Measurements from ENCODE around the gene DYRK4.

The DYRK4 gene

GRCh38 chr12:4556735-4557530, 5.1 kb upstream of the DYRK4 start:
- H3K79me2 ChIP-seq (ENCODE audit: low read length) = no peaks in the 10 kb centered on the region
- H3K4me3 ChIP-seq (ENCODE audit: low read length) = no peak overlapping the region
- H3K27me3 ChIP-seq (ENCODE audit: low read depth, low read length) = no peaks in the 10 kb centered on the region
- no peak overlapping the region for H3K9ac ChIP-seq (ENCODE audit: low read length)
- peaks cover 32% of the 10 kb centered on the region for H3K36me3 ChIP-seq (replicated peaks; ENCODE audit: low read depth, low read length)
- H2AFZ ChIP-seq (ENCODE audit: low read depth, low read length) = no peak overlapping the region
- H3K4me2 ChIP-seq (ENCODE audit: low read length) = no peak overlapping the region
- no peaks in the 10 kb centered on the region for H4K20me1 ChIP-seq (ENCODE audit: insufficient read depth, low read length)
- H3K4me1 ChIP-seq (ENCODE audit: low read length) = no peaks in the 10 kb centered on the region
- TF ChIP-seq, protein P1, sequence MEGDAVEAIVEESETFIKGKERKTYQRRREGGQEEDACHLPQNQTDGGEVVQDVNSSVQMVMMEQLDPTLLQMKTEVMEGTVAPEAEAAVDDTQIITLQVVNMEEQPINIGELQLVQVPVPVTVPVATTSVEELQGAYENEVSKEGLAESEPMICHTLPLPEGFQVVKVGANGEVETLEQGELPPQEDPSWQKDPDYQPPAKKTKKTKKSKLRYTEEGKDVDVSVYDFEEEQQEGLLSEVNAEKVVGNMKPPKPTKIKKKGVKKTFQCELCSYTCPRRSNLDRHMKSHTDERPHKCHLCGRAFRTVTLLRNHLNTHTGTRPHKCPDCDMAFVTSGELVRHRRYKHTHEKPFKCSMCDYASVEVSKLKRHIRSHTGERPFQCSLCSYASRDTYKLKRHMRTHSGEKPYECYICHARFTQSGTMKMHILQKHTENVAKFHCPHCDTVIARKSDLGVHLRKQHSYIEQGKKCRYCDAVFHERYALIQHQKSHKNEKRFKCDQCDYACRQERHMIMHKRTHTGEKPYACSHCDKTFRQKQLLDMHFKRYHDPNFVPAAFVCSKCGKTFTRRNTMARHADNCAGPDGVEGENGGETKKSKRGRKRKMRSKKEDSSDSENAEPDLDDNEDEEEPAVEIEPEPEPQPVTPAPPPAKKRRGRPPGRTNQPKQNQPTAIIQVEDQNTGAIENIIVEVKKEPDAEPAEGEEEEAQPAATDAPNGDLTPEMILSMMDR (IDR thresholded peaks at IDR 0.05; ENCODE audit: low read depth, low read length) = no peak
- TF ChIP-seq EZH2phosphoT487 (IDR thresholded peaks at IDR 0.05; ENCODE audit: low read depth) = no peak
- H3K9me3 ChIP-seq (ENCODE audit: insufficient read depth, low read length) = no peaks in the 10 kb centered on the region
- H3K27ac ChIP-seq (ENCODE audit: low read length) = no peak overlapping the region

DNA sequence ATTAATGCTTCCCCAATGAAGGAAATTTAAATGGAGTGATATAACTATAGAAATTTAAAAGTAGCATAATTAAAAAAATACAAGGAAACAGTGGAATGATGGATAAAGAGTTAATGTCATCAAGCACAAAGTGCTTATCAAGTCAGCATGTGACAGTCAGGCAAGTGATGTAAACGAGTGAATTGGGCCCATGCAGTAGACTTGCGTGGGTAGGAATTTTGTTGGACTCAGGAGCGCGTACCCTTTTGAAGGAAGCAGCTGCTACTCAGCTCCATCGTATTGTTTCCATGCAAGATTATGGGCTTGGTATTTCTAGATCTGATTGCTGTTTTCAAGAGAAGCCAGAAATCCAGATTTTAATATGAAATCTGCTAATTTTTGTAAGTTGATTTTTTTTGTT, 4.4 kb upstream of the DYRK4 start:
- TF ChIP-seq, protein P1 (IDR thresholded peaks at IDR 0.05; ENCODE audit: low read depth, low read length) = no peak
- no peak for TF ChIP-seq EZH2phosphoT487 (IDR thresholded peaks at IDR 0.05; ENCODE audit: low read depth)
- Histone ChIP-seq H3K27me3 (ENCODE audit: low read depth, low read length) (no peaks in the 10 kb centered on the region), H4K20me1 (ENCODE audit: insufficient read depth, low read length) (no peaks in the 10 kb centered on the region), H2AFZ (ENCODE audit: low read depth, low read length) (no peak overlapping the region), H3K4me1 (ENCODE audit: low read length) (no peaks in the 10 kb centered on the region), H3K4me2 (ENCODE audit: low read length) (no peak overlapping the region), H3K9ac (ENCODE audit: low read length) (no peak overlapping the region), H3K4me3 (ENCODE audit: low read length) (no peak overlapping the region), H3K36me3 (replicated peaks; ENCODE audit: low read depth, low read length) (peaks cover 30% of the 10 kb centered on the region), H3K79me2 (ENCODE audit: low read length) (no peaks in the 10 kb centered on the region), H3K27ac (ENCODE audit: low read length) (no peak overlapping the region), H3K9me3 (ENCODE audit: insufficient read depth, low read length) (no peaks in the 10 kb centered on the region)

DNA sequence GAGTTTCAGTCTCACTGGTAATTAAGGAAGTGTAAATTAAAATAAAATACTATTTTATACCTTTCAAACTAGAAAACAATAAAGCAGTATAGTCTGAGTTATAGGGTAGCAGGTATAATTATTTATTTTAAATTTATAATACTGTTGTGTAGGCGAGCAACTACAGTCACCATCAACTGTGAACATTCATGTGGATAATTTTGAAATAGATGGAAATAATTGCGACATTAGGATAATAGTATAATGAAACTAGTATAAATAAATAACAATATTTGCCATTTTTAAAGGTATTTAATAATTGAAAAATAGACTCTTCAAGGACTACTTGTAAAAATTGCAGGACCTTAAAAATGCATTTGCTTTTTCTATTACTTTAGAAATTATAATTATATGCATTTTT, 3.8 kb upstream of the DYRK4 start:
- H3K36me3 ChIP-seq (replicated peaks; ENCODE audit: low read depth, low read length) = peaks cover 28% of the 10 kb centered on the region
- H3K4me1 ChIP-seq (ENCODE audit: low read length) = no peaks in the 10 kb centered on the region
- no peak overlapping the region for H3K27ac ChIP-seq (ENCODE audit: low read length)
- TF ChIP-seq, protein P1 (IDR thresholded peaks at IDR 0.05; ENCODE audit: low read depth, low read length) = no peak
- no peak for TF ChIP-seq EZH2phosphoT487 (IDR thresholded peaks at IDR 0.05; ENCODE audit: low read depth)
- no peaks in the 10 kb centered on the region for H3K79me2 ChIP-seq (ENCODE audit: low read length)
- no peak overlapping the region for H2AFZ ChIP-seq (ENCODE audit: low read depth, low read length)
- no peaks in the 10 kb centered on the region for H4K20me1 ChIP-seq (ENCODE audit: insufficient read depth, low read length)
- no peaks in the 10 kb centered on the region for H3K9me3 ChIP-seq (ENCODE audit: insufficient read depth, low read length)
- no peak overlapping the region for H3K4me2 ChIP-seq (ENCODE audit: low read length)
- no peak overlapping the region for H3K4me3 ChIP-seq (ENCODE audit: low read length)
- no peaks in the 10 kb centered on the region for H3K27me3 ChIP-seq (ENCODE audit: low read depth, low read length)
- H3K9ac ChIP-seq (ENCODE audit: low read length) = no peak overlapping the region

DNA sequence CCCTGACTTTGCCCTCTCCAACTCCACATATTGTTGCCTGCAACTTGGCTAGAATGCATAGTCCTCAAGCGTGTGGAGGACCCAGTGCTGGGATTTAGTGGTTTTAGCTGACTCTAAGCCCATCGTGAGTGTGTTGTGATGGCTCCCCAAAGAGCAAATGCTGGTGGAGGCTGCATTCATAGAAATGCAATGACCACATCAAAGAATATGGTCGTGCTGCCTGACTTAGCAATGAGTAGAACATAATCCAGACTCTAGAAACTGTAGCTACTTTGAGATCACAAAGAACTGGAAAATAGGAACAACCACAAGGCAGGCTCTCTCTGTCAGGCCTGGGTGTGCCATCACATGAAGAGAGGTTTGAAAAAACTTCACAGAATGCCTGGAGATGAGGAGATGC, 1.3 kb downstream of the DYRK4 start:
- H3K9me3 ChIP-seq (ENCODE audit: insufficient read depth, low read length) = no peaks in the 10 kb centered on the region
- TF ChIP-seq EZH2phosphoT487 (IDR thresholded peaks at IDR 0.05; ENCODE audit: low read depth) = no peak
- TF ChIP-seq, protein P1 (IDR thresholded peaks at IDR 0.05; ENCODE audit: low read depth, low read length) = no peak
- no peaks in the 10 kb centered on the region for H3K27me3 ChIP-seq (ENCODE audit: low read depth, low read length)
- H3K4me2 ChIP-seq (ENCODE audit: low read length) = no peak overlapping the region
- H2AFZ ChIP-seq (ENCODE audit: low read depth, low read length) = no peak overlapping the region
- no peak overlapping the region for H3K9ac ChIP-seq (ENCODE audit: low read length)
- peaks cover 45% of the 10 kb centered on the region for H3K4me1 ChIP-seq (ENCODE audit: low read length)
- no peaks in the 10 kb centered on the region for H3K79me2 ChIP-seq (ENCODE audit: low read length)
- H3K27ac ChIP-seq (ENCODE audit: low read length) = 0 out of 2 replicates have a peak overlapping the region, but pooled peaks have one; percentile 4
- no peaks in the 10 kb centered on the region for H4K20me1 ChIP-seq (ENCODE audit: insufficient read depth, low read length)
- H3K36me3 ChIP-seq (replicated peaks; ENCODE audit: low read depth, low read length) = peaks cover 9% of the 10 kb centered on the region
- H3K4me3 ChIP-seq (ENCODE audit: low read length) = no peak overlapping the region

Measured in OCI-LY3 (cell line).